ENCODE measurements around the gene TDRKH. TPM values are rescaled to one million over a fixed set of nuclear protein-coding genes. Genes with fewer than 3 reads are reported as not detected.

TDRKH gene
- total RNA-seq, 1 donor from 2014 or later, result 4.9 TPM

Other genes starting within 250 kb of the TDRKH start
- gene SNX27, start 178.4 kb downstream of the TDRKH start, total RNA-seq, result 40.4 TPM
- gene CELF3, start 73.7 kb downstream of the TDRKH start, total RNA-seq, result not detected
- not detected for gene RIIAD1, start 69.0 kb downstream of the TDRKH start, total RNA-seq
- gene MRPL9, start 27.0 kb downstream of the TDRKH start, total RNA-seq, result 42.5 TPM
- not detected for gene LINGO4, start 14.9 kb upstream of the TDRKH start, total RNA-seq
- gene RORC, start 41.3 kb upstream of the TDRKH start, total RNA-seq, result 0.10 TPM
- gene C2CD4D, start 49.3 kb upstream of the TDRKH start, total RNA-seq, result not detected
- gene THEM5, start 63.2 kb upstream of the TDRKH start, total RNA-seq, result not detected
- 14.8 TPM for gene THEM4, start 119.0 kb upstream of the TDRKH start, total RNA-seq
- gene S100A10, start 203.4 kb upstream of the TDRKH start, total RNA-seq, result 650 TPM
- gene S100A11, start 246.5 kb upstream of the TDRKH start, total RNA-seq, result 750 TPM

Data from mesenteric fat pad (tissue), 1 donor.